Fibroblast of peridontal ligament (primary cell): ENCODE results near the gene ATP11A.

Source experiments
- DNase-seq: peaks from one replicate; pipeline ENCODE4 v3.0.0-alpha.2; 2010; ENCODE audit errors: extremely low read depth

Gene ATP11A

GRCh38 chr13:112928020-112928971 lies 238.5 kb downstream of the ATP11A start:
- DNase-seq, result no peak

DNA sequence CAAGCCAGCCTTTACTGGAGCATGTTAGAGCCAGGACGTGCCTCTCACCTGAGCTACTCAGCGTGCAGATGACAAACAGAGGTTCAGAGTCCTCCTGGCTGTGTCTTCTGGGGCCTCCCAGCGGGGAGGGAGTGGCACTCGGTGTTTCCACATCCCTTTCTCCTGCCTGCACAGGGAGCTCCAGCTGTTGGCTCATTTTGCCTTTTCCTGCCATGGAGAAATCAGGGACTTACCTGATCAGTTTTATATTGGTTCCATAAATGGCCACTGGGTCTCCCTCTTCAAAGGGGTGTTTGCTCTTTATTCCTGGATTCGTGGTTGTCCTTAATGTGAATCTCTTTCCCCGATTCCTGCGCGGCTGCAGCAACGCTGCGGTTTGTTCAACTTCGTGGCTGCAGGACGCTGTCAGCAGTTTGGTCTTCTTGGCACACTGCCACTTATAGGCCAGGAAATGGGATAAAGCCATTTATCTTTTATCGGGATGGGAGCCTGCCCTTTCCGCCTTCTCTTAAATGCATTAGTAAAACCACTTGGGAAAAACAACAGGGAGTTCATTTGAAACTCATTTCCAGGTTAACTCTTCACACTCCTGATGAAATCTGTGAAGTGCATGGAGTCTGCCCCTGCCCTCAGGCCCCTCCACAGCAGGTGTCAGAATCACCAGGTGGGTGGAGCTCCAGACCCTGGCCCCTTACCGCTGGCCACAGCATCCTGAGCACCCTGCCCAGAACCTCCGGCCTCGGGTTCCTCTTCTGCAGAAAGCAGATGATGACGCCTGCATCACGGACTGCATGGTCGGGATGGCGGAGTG lies 239.3 kb downstream of the ATP11A start:
- DNase-seq, result peak; percentile 19

GRCh38 chr13:112929783-112930055 lies 239.9 kb downstream of the ATP11A start:
- DNase-seq, result no peak

DNA sequence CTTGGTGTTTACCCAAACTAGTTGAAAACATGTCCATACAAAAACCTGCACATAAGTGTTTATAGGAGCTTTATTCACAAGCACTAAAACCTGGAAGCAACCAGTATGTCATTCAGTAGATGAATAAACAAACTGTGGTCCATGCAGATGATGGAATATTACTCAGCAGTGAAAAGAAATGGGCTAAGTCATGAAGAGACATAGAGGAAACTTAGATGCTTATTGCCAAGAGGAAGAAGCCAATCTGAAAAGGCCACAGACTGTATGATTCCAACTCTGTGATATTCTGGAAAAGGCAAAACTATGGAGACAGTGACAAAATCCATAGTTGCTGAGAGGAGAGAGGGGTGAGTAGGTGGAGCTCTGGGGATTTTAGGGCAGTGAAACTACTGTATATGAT lies 240.4 kb downstream of the ATP11A start:
- DNase-seq, result no peak

- peak; percentile 79 for DNase-seq
Measured at GRCh38 chr13:112931028-112931934, 241.4 kb downstream of the ATP11A start.

DNA sequence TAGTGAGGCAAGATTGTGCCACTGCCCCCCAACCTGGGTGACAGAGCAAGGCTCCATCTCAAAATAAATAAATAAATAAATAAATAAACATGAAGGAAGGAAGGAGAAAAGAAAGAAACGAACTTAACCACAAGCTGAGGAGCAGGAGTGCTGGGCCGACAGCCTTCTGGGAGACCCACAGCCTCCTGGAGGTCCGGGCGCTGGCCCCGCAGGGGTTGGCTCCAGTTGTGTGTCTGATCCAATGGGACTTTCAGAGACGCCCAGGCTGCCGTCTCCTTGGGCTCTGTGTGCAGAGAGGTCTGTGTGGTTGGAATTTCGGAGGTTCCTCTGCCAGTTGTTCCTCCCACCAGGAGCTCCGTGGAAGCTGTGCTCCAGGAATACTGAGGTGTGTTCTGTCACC lies 243.1 kb downstream of the ATP11A start:
- DNase-seq, result no peak

DNA sequence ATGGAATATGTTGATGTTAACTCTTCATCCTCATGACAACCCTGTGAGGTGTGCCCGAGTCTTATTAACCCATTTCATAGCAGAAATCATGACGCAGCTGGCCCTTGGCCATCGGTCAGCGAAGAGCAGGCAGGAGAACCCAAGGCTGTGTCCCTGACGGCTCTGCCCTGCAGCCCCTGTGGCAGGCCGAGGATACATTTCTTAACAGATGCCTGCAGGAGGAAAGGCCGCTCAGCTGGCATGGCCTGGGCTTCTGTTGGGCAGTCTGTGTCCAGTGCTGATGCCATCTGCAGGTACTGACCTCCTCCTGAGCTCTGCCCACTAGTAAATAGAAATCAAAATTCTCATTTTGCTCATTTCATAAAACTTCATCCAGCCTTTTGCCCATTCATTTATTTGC lies 243.8 kb downstream of the ATP11A start:
- no peak for DNase-seq

DNA sequence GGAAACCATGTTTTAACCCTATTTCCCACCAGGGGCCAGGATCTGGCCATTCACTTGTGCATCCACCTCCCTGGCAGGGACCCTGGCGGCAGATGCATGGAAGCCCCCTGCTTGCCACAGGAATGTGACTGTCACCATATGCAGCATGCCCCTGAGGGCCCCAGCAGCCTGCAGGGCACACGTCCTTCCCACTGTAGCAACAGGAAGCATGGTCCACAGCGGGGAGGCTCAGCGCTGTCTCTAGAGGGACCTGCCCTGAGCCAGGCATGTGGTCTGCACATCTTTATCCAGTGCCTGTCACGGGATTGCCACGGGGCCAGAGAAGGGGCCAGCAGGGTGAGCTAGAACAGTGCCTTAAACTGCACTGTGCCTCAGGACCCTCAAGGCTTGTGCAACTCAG lies 244.2 kb downstream of the ATP11A start:
- no peak for DNase-seq
